Iris pigment epithelial cell (primary cell): Measurements from ENCODE around the gene TPI1.
A peak's percentile ranks its signal among the peaks of the same experiment; 100 is the strongest.
"Not testable (repeated sequence)": the region's sequence is repeated elsewhere in the genome, so short reads cannot be mapped to it uniquely, and the experiment has no call there.

Experiments used
- DNase-seq: peaks from one replicate; pipeline ENCODE4 v3.0.0-alpha.2; 2011; ENCODE audit warnings: low read depth

Gene TPI1

DNA sequence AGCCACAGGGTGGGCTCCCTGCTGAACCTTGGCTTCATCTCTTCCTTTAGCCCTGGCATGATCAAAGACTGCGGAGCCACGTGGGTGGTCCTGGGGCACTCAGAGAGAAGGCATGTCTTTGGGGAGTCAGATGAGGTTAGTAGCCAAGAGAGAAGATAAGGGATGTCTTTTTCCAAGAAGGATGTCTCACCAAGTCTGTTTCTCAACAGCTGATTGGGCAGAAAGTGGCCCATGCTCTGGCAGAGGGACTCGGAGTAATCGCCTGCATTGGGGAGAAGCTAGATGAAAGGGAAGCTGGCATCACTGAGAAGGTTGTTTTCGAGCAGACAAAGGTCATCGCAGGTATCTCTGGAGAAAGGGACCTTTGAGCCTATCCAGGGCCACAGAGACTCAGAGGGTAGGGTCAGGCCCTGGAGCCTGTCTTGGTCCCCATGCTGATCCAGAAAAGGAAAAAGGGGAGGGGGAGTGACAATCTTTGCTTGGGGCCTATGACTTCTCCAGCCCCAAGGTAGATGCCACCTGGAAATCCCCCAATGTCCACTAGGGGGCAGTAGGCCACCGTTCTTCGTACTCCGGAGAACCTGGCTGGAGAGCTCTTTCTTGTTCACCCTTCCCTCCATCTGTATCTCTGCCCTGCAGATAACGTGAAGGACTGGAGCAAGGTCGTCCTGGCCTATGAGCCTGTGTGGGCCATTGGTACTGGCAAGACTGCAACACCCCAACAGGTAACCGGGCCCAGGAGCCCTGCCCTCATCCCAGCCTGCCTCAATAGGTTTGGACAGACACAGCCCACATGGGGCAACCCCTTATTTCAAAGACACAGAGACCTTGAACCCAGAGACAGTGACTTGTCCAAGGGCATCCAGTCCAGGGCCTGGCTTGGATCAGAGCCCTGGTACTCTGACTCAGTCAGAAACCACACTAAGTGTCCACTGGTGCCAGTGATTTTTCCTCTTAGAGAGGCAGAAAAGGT, 2.0 kb downstream of the TPI1 start:
- peak; percentile 61 for DNase-seq

DNA sequence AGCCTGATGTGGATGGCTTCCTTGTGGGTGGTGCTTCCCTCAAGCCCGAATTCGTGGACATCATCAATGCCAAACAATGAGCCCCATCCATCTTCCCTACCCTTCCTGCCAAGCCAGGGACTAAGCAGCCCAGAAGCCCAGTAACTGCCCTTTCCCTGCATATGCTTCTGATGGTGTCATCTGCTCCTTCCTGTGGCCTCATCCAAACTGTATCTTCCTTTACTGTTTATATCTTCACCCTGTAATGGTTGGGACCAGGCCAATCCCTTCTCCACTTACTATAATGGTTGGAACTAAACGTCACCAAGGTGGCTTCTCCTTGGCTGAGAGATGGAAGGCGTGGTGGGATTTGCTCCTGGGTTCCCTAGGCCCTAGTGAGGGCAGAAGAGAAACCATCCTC, 3.0 kb downstream of the TPI1 start:
- DNase-seq = not testable (repeated sequence)

DNA sequence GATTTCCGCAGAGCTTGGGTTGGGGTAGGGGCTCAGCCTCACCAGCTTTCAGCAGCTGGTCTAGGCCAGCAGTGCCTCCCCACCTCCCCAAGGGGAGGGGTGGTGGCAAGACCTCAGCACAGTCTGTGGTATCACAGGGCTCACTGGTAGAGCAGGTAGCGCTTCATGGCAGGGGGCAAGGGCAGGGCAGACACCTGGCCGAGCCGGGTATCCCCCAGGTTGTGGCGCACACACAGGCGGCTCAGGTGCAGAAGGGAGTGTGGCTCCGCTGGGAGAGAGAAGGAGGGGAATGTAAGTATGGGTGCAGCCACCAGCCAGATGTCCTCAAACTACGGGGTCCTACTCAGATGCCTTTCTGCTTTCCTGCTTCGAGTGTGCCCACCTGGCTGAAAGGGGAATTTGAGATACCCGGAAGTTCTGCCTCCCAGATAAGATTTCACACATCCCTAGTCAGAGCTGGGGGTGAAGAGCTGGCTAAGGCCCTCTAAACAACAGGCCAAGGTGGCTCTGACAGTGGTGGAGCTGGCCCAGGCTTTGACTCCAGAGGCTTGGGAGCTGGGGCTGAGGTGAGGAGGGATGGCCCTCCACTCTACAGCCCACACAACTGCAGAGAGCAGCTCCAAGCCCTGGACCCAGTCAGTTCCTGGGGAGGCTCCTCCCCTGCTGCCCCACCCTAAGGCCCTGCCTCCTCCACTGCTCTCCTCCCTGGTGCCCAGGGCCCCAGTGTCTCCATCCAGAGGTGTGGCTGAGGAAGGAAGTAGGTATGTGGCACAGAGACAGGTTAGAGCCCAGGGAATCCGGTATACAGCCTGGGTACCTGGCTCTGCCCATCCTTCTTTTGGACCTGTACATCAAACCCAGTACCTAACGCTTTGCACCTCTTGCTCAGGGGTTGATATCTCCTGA, 4.0 kb downstream of the TPI1 start:
- DNase-seq = no peak

DNA sequence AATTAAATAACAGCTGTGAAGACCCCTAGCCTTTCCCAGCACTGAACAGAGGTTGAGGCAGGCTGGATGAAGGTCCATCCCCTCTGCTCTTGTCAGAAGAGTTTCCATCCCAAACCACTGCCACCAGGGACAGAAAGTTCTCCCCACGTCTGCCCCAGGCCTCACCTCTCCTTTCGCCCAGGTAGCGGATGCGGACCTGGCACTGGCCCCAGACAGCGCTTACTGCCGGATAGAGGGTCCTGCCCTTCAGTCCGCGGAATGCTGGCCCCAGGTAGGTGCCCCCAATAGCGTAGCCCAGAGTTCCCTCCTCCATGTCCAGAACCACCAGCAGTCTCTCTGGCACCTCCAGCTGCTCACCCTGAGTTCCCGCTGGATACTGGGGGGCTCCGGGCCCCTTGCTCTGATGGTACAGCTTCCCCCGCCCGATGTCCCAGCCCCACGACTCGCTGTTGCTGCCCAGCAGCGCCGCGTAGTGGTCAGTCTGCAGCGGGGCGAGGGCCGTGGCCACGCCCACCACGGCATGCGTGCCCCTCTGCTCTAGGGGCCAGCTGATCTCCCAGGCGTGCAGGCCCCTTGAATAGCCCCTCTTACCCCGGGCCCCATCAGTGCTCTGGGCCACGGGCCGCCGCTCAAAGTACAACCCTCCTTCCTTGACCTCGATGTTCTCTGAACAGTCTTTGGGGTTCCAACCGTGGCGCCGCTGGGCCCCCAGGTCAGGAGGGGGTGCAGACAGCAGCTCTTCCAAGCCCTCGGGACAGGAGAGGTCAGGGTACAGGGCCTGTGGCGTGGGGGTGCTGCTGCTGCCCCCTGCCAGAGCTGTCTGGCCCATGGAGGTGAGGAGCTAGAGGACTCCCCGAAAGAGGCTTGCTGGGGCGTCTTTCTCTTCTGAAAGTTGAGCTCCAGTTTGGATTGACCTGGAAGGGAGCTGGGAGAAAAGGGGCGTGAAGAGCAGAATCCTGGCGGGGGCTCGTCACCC, 5.0 kb downstream of the TPI1 start:
- DNase-seq = peak; percentile 59

DNA sequence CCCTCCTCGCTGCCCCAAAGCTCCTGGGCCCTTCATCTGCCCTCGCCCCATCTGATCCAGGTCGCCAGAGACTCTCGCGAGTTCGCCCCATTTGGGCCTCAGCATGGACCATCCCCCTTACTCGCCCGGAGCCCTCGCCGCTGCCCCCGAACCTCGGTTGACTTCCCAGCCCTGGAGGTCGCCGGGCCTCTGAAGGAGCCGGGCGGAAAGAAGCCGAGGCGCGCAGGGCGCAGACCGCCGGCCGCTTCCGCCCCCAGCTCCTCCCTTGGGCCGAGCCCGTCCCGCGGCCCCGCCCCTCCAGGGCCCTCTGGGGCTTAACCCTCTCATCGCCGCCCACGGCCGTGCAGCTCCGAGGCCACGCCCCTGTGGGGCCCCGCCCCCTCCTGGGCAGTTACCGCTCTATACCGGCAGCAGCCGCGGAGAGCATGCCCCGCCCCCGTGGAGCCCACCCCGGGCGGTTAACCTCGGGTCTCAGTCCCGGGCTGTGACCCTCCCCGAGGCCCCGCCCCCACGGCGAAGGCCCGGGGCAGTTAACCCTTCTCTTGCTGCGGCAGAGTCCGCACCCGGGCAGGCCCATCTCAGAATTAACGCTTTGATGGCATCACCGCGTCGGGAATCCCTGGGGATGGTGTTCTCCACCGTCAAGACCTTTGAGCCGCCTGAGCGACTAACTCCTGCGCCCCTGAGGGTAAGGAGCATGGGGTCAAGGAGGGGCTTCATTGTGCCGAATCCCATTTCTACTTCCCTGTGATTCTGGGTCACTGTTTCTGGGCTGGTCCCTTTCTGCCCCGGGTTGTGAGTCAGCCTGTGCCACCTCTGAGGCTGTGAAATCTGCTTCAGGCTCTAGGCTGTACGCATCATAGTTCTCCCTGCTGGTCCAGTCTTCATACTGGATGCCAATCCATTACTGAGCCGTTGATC, 6.0 kb downstream of the TPI1 start, which contains the start of gene SPSB2:
TSS of gene SPSB2 (minus strand) at position 210 of the 921 bp plus-strand sequence. CDS start 402 bp downstream, outside the sequence.
- peak; percentile 93 for DNase-seq

DNA sequence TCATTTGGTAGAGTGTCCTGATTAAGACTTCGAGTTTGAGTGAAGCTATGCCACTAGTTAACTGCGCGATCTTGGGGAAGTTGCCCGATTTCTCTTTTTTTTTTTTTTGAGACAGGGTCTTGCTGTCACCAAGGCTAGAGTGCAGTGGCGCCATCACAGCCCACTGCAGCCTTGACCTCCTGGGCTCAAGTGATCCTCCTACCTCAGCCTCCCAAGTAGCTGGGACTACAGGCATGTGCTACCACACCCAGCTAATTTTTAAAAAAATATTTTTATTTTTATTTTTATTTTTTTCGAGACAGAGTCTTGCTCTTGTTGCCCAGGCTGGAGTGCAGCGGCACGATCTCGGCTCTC, 6.7 kb downstream of the TPI1 start:
- DNase-seq = not testable (repeated sequence)

DNA sequence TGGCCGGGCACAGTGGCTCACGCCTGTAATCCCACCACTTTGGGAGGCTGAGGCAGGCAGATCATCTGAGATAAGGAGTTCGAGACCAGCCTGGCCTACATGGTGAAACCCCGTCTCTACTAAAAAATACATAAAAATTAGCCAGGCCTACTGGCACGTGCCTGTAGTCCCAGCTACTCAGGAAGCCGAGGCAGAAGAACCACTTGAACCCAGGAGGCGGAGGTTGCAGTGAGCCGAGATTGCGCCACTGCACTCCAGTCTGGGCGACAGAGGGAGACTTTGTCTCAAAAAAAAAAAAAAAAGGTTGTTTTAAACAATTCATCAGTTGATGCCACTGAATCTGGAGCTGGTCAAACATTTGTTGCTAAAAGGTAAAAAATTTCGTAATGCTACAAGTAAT, 12.5 kb downstream of the TPI1 start:
- not testable (repeated sequence) for DNase-seq

DNA sequence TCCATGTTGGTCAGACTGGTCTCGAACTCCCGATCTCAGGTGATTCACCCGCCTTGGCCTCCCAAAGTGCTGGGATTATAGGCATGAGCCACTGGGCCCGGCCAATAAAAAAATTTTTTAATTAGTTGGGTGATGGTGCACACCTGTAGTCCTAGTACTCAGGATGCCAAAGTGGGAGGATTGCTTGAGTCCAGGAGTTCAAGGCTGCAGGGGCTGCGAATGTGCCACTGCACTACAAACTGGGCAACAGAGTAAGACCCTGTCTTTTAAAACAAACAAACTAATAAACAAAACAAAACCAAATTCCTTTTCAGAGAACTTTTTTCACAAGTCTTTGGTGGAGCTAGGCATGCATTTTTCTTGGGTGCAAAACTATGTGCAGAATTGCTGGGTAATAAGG, 15.9 kb downstream of the TPI1 start:
- DNase-seq = no peak

DNA sequence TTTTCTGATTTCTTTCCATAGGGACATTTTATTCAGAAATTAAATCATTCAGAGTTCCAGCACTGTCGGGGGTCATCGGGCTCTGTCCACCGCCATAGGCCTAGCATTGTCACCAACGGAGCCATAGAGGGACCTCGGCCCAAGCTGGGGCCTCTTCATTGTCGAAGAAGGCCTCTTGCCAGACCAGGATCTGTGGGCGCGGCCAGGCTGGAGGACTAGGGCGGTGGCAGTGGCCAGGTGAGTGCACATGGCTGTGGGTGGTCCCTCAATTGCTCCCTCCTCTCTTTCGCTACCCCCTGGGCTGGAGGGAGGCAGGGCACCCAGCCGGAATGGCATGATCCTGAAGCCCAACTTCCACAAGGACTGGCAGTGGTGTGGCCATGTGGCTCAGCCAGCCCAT, 16.4 kb downstream of the TPI1 start:
- no peak for DNase-seq

DNA sequence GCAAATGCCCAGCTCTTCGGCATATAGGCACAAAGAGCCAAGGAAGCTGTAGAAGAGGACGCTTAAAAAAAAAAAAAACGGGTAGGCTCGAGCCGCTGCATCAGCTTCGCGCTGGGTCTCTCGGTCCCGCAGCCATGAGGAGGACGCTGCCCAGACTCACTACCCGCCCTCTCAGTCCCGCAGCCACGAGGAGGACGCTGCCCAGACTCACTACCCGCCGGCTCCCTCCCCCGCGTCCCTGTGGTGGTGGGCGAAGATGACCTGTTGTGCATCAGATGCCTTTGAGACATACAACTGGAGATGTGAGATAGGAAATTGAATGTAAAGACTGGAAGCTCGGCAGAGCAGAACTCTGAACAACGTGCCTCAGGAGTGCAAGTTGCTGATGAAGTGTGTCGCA, 17.2 kb downstream of the TPI1 start:
- no peak for DNase-seq

DNA sequence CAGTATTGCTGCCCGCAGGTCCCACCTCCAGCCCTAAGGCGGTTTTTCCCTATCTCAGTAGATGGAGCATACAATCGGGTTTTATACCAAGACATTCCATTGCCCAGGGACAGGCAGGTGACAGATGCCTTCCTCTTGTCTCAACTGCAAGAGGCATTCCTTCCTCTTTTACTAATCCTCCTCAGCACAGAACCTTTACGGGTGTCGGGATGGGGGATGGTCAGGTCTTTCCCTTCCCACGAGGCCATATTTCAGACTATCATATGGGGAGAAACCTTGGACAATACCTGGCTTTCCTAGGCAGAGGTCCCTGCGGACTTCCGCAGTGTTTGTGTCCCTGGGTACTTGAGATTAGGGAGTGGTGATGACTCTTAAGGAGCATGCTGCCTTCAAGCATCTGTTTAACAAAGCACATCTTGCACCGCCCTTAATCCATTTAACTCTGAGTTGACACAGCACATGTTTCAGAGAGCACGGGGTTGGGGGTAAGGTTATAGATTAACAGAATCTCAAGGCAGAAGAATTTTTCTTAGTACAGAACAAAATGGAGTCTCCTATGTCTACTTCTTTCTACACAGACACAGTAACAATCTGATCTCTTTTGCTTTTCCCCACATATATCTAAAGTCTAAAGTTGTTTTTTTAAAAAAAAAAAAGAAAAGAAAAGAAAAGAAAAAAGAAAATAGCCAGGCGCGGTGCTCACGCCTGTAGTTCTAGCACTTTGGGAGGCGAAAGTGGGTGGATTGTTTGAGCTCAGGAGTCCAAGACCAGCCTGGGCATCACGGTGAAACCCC, 19.1 kb downstream of the TPI1 start:
- DNase-seq = not testable (repeated sequence)

DNA sequence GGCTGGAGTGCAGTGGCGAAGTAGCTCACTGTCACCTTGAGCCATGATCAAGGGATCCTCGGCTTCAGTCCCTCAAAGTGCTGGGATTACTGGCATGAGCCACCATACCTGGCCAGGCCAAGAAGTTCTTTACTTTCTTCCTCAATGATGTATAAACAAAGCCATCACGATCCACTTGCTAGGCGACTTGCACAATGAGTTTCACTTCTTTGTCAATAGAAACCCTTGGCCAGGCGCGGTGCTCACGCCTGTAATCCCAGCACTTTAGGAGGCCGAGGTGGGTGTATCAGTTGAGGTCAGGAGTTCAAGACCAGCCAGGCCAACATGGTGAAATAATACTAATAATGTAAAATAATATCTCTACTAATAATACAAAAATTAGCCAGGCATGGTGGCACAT, 20.1 kb downstream of the TPI1 start:
- DNase-seq = no peak

DNA sequence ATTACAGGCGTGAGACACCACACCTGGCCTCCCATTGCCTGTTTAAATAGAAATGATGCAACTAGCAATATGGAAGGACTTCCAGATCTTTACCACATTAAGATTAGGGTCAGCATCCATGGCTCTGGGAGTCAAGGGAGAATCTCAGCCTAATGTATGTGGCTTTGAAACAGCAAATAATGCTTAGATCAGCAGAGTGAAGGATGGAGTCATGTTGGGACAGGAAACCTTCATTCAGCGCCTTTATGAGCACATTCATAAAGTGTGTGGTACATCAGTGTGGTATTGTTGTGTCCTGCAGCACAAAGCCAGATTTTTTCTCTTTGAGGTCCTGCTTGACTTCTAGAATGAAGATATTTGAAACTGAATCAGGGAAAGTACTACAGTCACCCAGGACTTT, 21.0 kb downstream of the TPI1 start:
- no peak for DNase-seq

DNA sequence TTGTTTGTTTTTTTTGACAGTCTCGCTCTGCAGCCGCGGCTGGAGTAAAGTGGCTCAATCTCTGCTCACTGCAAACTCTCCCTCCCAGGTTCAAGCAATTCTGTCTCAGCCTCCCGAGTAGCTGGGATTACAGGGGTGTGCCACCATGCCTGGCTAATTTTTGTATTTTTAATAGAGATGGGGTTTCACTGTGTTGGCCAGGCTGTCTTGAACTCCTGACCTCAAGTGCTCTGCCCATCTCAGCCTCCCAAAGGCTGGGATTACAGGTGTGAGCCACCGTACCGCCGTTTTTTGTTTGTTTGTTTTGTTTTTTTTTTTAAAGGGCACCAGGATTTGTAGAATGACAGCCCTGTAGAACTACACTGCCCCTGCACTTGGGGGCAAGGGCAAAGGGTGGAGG, 21.5 kb downstream of the TPI1 start:
- not testable (repeated sequence) for DNase-seq

DNA sequence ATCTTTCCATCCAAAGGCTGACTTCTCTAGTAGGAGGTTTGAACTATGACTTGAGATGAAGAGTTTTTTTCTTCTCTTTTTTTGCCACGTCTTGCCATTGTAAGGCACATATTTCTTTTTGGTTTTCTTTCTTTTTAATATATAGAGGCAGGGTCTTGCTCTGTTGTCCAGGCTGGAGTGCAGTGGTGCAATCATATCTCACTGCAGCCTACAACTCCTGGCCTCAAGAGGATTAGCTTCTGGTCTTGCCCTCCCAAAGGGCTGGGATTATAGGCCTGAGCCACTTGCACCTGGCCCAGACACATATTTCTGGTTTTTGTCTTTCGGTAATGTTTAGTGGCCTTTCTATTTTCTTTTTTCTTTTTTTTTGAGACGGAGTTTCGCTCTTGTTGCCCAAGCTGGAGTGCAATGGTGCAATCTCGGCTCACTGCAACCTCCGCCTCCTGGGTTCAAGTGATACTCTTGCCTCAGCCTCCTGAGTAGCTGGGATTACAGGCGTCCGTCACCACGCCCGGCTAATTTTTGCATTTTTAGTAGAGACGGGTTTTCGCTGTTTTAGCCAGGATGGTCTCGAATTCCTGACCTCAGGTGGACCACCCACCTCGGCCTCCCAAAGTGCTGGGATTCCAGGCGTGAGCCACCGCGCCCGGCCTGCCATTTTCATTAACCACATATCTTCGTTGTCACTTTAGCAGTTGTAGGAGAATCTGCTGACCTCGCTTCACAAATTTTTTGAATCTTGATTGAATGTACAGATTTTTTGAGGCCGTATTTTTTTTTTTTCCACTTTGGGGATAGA, 22.6 kb downstream of the TPI1 start:
- not testable (repeated sequence) for DNase-seq

DNA sequence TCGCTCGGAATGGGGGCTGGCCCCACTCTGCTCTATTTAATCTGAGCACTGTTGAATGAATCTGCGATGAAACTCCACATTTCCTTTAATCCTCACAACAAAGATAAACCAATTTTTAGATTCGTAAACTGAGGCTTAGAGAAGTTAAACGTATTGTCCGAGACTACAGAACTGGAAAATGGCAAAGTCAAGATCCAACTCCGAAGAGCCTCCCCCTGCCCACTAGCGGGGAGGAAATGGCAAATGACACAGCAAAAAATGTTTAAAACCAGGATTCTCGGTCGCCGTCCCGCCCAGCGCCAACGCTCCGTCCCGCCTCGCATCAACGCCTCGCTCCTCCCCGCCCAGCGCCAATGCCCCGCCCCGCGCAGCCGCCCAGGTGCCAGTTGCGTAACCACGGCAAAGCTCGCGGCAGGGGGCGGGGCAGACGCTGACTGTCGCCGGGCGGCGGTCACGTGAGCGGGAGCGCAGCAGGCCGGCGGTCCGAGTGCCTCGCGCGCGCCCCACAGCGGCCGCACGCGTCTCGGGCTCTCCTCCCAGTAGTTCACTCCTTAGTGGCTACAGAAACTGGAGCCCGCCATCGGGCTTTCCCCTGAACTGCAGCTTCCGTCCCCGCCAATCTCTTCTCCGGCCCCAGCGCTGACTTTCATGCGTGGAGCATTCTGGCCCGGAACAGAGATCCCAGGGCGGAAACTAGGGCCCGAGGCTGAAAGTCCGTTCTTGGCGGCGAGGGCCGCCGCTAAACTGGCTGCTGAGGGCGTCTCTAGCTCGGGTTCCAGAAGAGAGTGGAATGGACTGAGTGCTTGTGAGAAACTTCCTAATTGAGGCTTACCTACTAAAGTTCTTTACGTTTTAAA, 23.7 kb downstream of the TPI1 start:
- DNase-seq = peak; percentile 95

DNA sequence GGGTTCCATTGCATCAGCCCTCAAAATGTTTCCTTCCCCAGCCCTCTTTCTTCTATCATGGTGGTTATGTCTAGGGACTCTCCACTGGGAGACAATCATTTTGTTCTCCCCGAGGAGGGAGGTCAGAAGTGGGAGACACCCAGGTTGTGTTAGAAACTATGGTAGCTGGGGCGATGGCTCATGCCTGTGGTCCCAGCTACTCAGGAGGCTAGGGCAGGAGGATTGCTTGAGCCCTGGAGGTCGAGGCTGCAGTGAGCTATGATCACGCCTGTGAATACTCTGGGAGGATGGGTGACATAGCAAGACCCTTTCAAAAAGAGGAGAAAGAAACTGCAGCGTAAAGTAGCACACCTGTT, 24.3 kb downstream of the TPI1 start:
- no peak for DNase-seq

DNA sequence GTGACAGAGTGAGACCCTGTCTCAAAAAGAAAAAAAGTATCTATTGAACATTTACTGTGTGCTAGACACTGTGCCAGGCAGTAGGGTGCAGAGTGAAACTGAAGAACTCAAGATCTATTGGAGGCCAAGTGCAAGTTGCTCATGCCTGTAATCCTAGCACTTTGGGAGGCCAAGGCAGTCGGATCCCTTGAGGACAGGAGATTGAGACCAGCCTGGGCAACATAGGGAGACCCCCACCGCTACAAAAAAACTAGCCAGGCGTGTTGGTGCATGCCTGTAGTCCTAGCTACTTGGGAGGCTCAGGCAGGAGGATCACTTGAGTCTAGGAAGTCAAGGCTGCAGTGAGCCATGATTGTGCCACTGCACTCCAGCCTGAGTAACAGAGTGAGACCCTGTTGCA, 25.4 kb downstream of the TPI1 start:
- not testable (repeated sequence) for DNase-seq
